IMR-90 (cell line): ENCODE results near the gene KCTD2.

Source experiments
- MAFK ChIP-seq: IDR thresholded peaks from 2 replicates; pipeline ENCODE4 v1.6.1; 2012; ENCODE audit warnings: low read depth, low read length, improper control_type of control experiment
- MAZ ChIP-seq: IDR thresholded peaks from 2 replicates; pipeline ENCODE4 v1.6.1; 2012; ENCODE audit warnings: low read depth, mild to moderate bottlenecking, low read length, improper control_type of control experiment, moderate library complexity, borderline replicate concordance
- POLR2A ChIP-seq: IDR thresholded peaks from 2 replicates; pipeline ENCODE4 v1.6.1; 2012; ENCODE audit warnings: mild to moderate bottlenecking, low read depth, low read length
- RAD21 ChIP-seq: IDR thresholded peaks from 2 replicates; pipeline ENCODE4 v1.6.1; 2012; ENCODE audit warnings: low read length, improper control_type of control experiment
- RFX5 ChIP-seq: IDR thresholded peaks from 2 replicates; pipeline ENCODE4 v1.8.0; 2012; ENCODE audit warnings: low read depth, mild to moderate bottlenecking, low read length, moderate library complexity
- SMC3 ChIP-seq: fragments of 150-350 bp; IDR thresholded peaks from 2 replicates; pipeline ENCODE4 v1.6.1; 2016; ENCODE audit warnings: low read depth, mild to moderate bottlenecking, antibody characterized with exemption, low read length, moderate library complexity
- TF ChIP-seq, protein P1 (sequence below): conservative IDR thresholded peaks from 2 replicates; pipeline ENCODE4 v1.5.1; 2012; ENCODE audit warnings: mild to moderate bottlenecking, low read depth, low read length, improper control_type of control experiment

DNA sequence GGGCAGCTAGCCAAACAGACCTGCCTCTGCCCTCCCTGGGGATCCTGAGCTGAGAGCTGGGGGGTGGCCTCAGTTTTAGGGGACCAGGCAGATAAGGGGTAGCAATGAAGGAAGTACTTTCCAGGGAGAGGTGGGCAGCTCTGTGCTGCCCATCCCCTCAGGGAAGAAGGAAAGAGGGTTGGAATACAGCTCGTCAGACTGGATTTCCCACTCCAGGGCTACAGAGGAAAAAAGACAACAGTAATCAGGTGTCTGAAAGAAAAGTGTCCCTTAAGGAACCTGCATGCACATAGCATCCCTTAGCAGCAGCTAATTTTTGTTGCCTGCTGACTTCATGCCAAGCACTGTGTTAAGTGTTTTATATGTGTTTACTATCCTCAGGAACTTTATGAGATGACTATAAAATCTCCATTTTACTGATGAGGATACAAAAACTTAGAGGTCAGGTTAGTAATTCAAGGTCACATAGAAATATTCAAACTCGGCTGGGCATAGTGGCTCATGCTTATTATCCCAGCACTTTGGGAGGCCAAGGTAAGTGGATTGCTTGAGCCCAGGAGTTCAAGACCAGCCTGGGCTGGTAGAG, 37.8 kb upstream of the KCTD2 start:
- TF ChIP-seq, protein P1, sequence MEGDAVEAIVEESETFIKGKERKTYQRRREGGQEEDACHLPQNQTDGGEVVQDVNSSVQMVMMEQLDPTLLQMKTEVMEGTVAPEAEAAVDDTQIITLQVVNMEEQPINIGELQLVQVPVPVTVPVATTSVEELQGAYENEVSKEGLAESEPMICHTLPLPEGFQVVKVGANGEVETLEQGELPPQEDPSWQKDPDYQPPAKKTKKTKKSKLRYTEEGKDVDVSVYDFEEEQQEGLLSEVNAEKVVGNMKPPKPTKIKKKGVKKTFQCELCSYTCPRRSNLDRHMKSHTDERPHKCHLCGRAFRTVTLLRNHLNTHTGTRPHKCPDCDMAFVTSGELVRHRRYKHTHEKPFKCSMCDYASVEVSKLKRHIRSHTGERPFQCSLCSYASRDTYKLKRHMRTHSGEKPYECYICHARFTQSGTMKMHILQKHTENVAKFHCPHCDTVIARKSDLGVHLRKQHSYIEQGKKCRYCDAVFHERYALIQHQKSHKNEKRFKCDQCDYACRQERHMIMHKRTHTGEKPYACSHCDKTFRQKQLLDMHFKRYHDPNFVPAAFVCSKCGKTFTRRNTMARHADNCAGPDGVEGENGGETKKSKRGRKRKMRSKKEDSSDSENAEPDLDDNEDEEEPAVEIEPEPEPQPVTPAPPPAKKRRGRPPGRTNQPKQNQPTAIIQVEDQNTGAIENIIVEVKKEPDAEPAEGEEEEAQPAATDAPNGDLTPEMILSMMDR = no peak
- TF ChIP-seq RFX5 (no peak), POLR2A (no peak), SMC3 (no peak), MAFK (no peak), MAZ (no peak), RAD21 (no peak)
